HepG2 (cell line): ENCODE measurements around the gene CCNYL1. TPM values are rescaled to one million over a fixed set of nuclear protein-coding genes. Genes with fewer than 3 reads are reported as not detected.

Experiments
- AKAP8 ChIP-seq: sonication (generic); formaldehyde crosslinking; IDR thresholded peaks from 2 replicates; pipeline ENCODE4 v1.5.1; 2020; ENCODE audit warnings: mild to moderate bottlenecking, missing genetic modification reagents
- ATRX ChIP-seq: sonication (generic); formaldehyde crosslinking; IDR thresholded peaks from 2 replicates; pipeline ENCODE4 v1.4.0; 2020; ENCODE audit warnings: missing genetic modification reagents, borderline replicate concordance
- EP300 ChIP-seq, 3 experiments: sonication (generic) in 1 of 3; formaldehyde crosslinking in 1 of 3; IDR thresholded peaks; 2 replicates each; pipeline versions ENCODE4 v1.5.1 to v1.6.1; 2011 to 2020; ENCODE audit warnings: low read depth in 2 of 3, low read length in 2 of 3, borderline replicate concordance in 1 of 3, improper control_type of control experiment in 1 of 3, mild to moderate bottlenecking in 1 of 3, missing genetic modification reagents in 1 of 3, moderate library complexity in 1 of 3
- ETV5 ChIP-seq: IDR thresholded peaks from 2 replicates; pipeline ENCODE4 v1.6.1; 2018; ENCODE audit warnings: missing biosample characterization, missing genetic modification reagents, inconsistent platforms, borderline replicate concordance
- ETV6 ChIP-seq: sonication (generic); formaldehyde crosslinking; conservative IDR thresholded peaks from 2 replicates; pipeline ENCODE4 v1.4.0; 2020; ENCODE audit warnings: missing genetic modification reagents
- HNRNPH1 ChIP-seq: fragments of 200-400 bp; formaldehyde crosslinking; optimal IDR thresholded peaks from 2 replicates; pipeline ENCODE3; 2017; ENCODE audit warnings: mild to moderate bottlenecking, low read depth, low read length
- NFYC ChIP-seq: IDR thresholded peaks from 2 replicates; pipeline ENCODE4 v1.6.1; 2016; ENCODE audit warnings: missing genetic modification reagents, missing compliant biosample characterization
- YY1 ChIP-seq: IDR thresholded peaks from 2 replicates; pipeline ENCODE4 v1.6.1; 2011; ENCODE audit warnings: low read length, low read depth, moderate library complexity, mild to moderate bottlenecking; ENCODE audit not compliant: insufficient read depth, insufficient replicate concordance
- ZFP91 ChIP-seq: sonication (generic); formaldehyde crosslinking; IDR thresholded peaks from 2 replicates; pipeline ENCODE4 v1.9.0; 2022; ENCODE audit warnings: missing genetic modification reagents, mild to moderate bottlenecking, borderline replicate concordance
- ZKSCAN1 ChIP-seq: fragments of 150-350 bp; IDR thresholded peaks from 2 replicates; pipeline ENCODE4 v1.6.1; 2014; ENCODE audit warnings: low read length
- ZNF264 ChIP-seq: sonication (generic); formaldehyde crosslinking; IDR thresholded peaks from 2 replicates; pipeline ENCODE4 v1.4.0; 2020; ENCODE audit warnings: missing genetic modification reagents
- ZNF496 ChIP-seq: sonication (generic); formaldehyde crosslinking; IDR thresholded peaks from 2 replicates; pipeline ENCODE4 v1.8.1; 2023; ENCODE audit warnings: mild to moderate bottlenecking, moderate library complexity, missing genetic modification reagents; ENCODE audit not compliant: insufficient replicate concordance
- polyA plus RNA-seq, 8 experiments: library from polyadenylated mRNA; depleted of rRNA in 3 of 8; stranded (reverse) in 7 of 8; unstranded in 1 of 8; fragments of >200 nt; fragmentation: Illumina TruSeq in 4 of 8; extraction: Trizol in 4 of 8; gene quantifications; 2 replicates each; pipeline versions ENCODE4 v1.2.1 to v1.2.3, GENCODE V29; 2011 to 2016; ENCODE audit warnings: low read depth in 4 of 8, missing spikeins in 1 of 8, mixed read lengths in 1 of 8; ENCODE audit not compliant: insufficient read depth in 1 of 8
- total RNA-seq, 5 experiments: library from RNA; depleted of rRNA; stranded (reverse); fragments of >200 nt; fragmentation: Illumina TruSeq; extraction: Trizol; gene quantifications; 2 replicates each; pipeline ENCODE4 v1.2.3, GENCODE V29; 2016; ENCODE audit warnings: low read depth in 1 of 5
- TF ChIP-seq, protein P1 (sequence below): sonication (generic); formaldehyde crosslinking; IDR thresholded peaks from 2 replicates; pipeline ENCODE4 v1.9.0; 2021; ENCODE audit warnings: missing genetic modification reagents, borderline replicate concordance
- TF ChIP-seq, protein P2 (sequence below): IDR thresholded peaks from 2 replicates; pipeline ENCODE4 v1.6.1; 2016; ENCODE audit warnings: mild to moderate bottlenecking
- TF ChIP-seq, protein P3 (sequence below): IDR thresholded peaks from 2 replicates; pipeline ENCODE4 v1.6.1; 2016; ENCODE audit warnings: low read depth, control low read depth

Gene CCNYL1
- total and polyA plus RNA-seq, 2 of the 13 experiments (the other 11 are each of a cell fraction or from before 2014, with no cell fraction given) = 12.5 to 16.2 TPM

DNA sequence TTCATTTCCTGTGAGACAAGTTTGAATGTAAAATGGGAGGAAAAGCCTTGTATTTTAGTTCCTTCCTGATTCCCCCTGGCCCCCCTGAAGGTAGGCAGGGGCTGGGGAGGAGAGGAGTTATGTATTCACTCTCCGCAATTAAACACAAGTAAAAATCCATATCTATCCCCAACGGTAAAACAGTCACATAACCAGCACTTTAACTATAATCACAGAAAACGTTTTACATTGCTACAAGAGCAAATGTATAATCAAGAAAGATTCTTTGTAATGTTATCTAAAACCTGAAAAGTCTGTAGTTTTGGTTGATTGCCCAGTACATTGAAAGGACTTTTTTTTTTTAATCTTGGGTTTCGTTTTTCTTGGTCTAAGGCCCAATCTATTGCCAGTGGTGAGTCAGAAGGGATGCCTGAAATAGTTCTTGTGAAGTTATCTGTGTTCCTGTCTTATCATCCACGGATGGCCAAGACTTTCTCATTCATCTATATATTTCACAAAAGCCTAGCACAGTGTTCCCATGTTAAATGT is 34.5 kb upstream of the CCNYL1 start (continued):
- TF ChIP-seq ATRX (CRISPR knock-in tag) (no peak), ETV6 (CRISPR knock-in tag) (no peak), ZKSCAN1 (no peak), ZNF264 (CRISPR knock-in tag) (no peak), HNRNPH1 (no peak), ETV5 (CRISPR knock-in tag) (no peak), EP300 (IDR thresholded peaks at IDR 0.05; ENCODE audit: low read depth in 2 of 2, low read length in 2 of 2) (no peak), EP300 (CRISPR knock-in tag; IDR thresholded peaks at IDR 0.05; ENCODE audit: borderline replicate concordance) (no peak), ZFP91 (CRISPR knock-in tag) (no peak), AKAP8 (CRISPR knock-in tag) (no peak), NFYC (no peak), YY1 (no peak), ZNF496 (CRISPR knock-in tag) (no peak)
- TF ChIP-seq, protein P1, sequence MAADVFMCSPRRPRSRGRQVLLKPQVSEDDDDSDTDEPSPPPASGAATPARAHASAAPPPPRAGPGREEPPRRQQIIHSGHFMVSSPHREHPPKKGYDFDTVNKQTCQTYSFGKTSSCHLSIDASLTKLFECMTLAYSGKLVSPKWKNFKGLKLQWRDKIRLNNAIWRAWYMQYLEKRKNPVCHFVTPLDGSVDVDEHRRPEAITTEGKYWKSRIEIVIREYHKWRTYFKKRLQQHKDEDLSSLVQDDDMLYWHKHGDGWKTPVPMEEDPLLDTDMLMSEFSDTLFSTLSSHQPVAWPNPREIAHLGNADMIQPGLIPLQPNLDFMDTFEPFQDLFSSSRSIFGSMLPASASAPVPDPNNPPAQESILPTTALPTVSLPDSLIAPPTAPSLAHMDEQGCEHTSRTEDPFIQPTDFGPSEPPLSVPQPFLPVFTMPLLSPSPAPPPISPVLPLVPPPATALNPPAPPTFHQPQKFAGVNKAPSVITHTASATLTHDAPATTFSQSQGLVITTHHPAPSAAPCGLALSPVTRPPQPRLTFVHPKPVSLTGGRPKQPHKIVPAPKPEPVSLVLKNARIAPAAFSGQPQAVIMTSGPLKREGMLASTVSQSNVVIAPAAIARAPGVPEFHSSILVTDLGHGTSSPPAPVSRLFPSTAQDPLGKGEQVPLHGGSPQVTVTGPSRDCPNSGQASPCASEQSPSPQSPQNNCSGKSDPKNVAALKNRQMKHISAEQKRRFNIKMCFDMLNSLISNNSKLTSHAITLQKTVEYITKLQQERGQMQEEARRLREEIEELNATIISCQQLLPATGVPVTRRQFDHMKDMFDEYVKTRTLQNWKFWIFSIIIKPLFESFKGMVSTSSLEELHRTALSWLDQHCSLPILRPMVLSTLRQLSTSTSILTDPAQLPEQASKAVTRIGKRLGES (CRISPR knock-in tag) = no peak
- TF ChIP-seq, protein P2, sequence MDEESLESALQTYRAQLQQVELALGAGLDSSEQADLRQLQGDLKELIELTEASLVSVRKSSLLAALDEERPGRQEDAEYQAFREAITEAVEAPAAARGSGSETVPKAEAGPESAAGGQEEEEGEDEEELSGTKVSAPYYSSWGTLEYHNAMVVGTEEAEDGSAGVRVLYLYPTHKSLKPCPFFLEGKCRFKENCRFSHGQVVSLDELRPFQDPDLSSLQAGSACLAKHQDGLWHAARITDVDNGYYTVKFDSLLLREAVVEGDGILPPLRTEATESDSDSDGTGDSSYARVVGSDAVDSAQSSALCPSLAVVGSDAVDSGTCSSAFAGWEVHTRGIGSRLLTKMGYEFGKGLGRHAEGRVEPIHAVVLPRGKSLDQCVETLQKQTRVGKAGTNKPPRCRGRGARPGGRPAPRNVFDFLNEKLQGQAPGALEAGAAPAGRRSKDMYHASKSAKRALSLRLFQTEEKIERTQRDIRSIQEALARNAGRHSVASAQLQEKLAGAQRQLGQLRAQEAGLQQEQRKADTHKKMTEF (CRISPR knock-in tag) = no peak
- TF ChIP-seq, protein P3, sequence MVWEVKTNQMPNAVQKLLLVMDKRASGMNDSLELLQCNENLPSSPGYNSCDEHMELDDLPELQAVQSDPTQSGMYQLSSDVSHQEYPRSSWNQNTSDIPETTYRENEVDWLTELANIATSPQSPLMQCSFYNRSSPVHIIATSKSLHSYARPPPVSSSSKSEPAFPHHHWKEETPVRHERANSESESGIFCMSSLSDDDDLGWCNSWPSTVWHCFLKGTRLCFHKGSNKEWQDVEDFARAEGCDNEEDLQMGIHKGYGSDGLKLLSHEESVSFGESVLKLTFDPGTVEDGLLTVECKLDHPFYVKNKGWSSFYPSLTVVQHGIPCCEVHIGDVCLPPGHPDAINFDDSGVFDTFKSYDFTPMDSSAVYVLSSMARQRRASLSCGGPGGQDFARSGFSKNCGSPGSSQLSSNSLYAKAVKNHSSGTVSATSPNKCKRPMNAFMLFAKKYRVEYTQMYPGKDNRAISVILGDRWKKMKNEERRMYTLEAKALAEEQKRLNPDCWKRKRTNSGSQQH (CRISPR knock-in tag) = no peak
